HG03039 (cell line): ENCODE data around the gene BEST3.
"Not testable (repeated sequence)": the region's sequence is repeated elsewhere in the genome, so short reads cannot be mapped to it uniquely, and the experiment has no call there.

Source experiments
- ATAC-seq: cut with Tn5 transposase; IDR thresholded peaks from one replicate; pipeline ENCODE4 v1.9.1; 2021; ENCODE audit warnings: mild to moderate bottlenecking, moderate library complexity; ENCODE audit not compliant: unreplicated experiment

The BEST3 gene

DNA sequence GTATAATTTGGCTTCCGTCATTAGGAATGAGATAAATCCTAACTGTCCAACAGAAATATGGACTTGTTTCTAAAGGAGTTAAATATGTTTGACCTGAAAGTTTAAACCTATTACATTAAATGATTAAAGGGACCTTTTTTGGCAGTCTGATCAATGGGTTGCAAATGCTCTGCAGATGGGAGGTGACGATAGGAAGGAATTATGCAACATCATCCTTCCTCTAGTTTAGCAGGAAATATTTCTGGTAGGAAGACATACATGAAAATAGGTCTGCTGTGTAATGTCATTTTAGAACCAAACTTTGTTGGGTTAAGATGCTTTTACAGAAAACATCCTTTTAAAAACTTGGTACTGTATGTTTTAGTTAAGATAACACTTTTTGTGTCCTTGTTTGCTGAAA lies 91.0 kb downstream of the BEST3 start:
- ATAC-seq = no peak

DNA sequence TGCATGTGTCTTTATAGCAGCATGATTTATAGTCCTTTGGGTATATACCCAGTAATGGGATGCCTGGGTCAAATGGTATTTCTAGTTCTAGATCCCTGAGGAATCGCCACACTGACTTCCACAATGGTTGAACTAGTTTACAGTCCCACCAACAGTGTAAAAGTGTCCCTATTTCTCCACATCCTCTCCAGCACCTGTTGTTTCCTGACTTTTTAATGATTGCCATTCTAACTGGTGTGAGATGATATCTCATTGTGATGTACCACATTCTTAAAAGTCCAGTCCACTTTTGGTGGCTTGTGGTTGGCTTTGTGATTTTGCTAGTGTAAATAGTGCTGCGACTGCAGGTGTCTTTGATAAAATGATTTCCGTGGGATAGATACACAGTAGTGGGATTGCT lies 94.8 kb downstream of the BEST3 start:
- ATAC-seq = not testable (repeated sequence)
